HEK293T (cell line): ENCODE measurements around the gene RBM28.

ENCODE experiments used
- ARNT ChIP-seq: fragments of 450-650 bp; IDR thresholded peaks from 2 replicates; pipeline ENCODE4 v1.6.1; 2017; ENCODE audit warnings: mild to moderate bottlenecking
- FOXA1 ChIP-seq: fragments of 450-650 bp; IDR thresholded peaks from 2 replicates; pipeline ENCODE4 v1.6.1; 2016; ENCODE audit warnings: mild to moderate bottlenecking
- NFRKB ChIP-seq: fragments of 450-650 bp; IDR thresholded peaks from 2 replicates; pipeline ENCODE4 v1.6.1; 2016; ENCODE audit warnings: mild to moderate bottlenecking, moderate library complexity
- SP1 ChIP-seq: fragments of 450-650 bp; IDR thresholded peaks from 2 replicates; pipeline ENCODE4 v1.6.1; 2017

DNA sequence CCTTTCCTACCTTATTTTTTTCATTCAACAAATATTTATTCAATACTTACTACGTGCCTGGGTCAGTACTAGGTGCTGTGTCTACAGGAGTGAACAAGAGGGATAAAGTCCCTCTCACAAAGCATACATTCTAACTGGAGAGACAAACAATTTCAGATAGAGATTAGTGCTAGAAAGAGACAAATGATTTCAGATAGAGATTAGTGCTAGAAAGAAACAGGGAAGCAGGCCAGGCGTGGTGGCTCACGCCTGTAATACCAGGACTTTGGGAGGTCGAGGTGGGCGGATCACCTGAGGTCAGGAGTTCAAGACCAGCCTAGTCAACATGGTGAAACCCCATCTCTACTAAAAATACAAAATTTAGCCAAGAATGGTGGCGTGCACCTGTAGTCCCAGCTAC, 34.6 kb downstream of the RBM28 start:
- no peak for TF ChIP-seq NFRKB
- TF ChIP-seq ARNT: no peak
- TF ChIP-seq SP1: no peak
- TF ChIP-seq FOXA1: no peak
